GM18517 (cell line): ENCODE results near the gene SYT2.
A peak's percentile ranks its signal among the peaks of the same experiment; 100 is the strongest.
"Not testable (repeated sequence)": the region's sequence is repeated elsewhere in the genome, so short reads cannot be mapped to it uniquely, and the experiment has no call there.

Source experiments
- ATAC-seq: cut with Tn5 transposase; IDR thresholded peaks from one replicate; pipeline ENCODE4 v1.9.1; 2021; ENCODE audit warnings: mild to moderate bottlenecking, moderate library complexity; ENCODE audit not compliant: unreplicated experiment

The SYT2 gene

GRCh38 chr1:202625416-202626360 lies 84.6 kb downstream of the SYT2 start:
- no peak for ATAC-seq

GRCh38 chr1:202624781-202625108 lies 85.5 kb downstream of the SYT2 start:
- no peak for ATAC-seq

GRCh38 chr1:202624088-202624780 lies 86.0 kb downstream of the SYT2 start:
- ATAC-seq = no peak

- not testable (repeated sequence) for ATAC-seq
These were observed 86.8 kb downstream of the SYT2 start for GRCh38 chr1:202623476-202623875.

GRCh38 chr1:202623075-202623474 lies 87.2 kb downstream of the SYT2 start:
- ATAC-seq = no peak

GRCh38 chr1:202622388-202622787 lies 87.9 kb downstream of the SYT2 start:
- ATAC-seq = no peak

GRCh38 chr1:202621446-202621845 lies 88.8 kb downstream of the SYT2 start:
- no peak for ATAC-seq

- not testable (repeated sequence) for ATAC-seq
These were observed 90.2 kb downstream of the SYT2 start for GRCh38 chr1:202620036-202620435.

- ATAC-seq = no peak
These were observed 90.7 kb downstream of the SYT2 start for GRCh38 chr1:202619505-202619904.

- not testable (repeated sequence) for ATAC-seq
These were observed 91.2 kb downstream of the SYT2 start for GRCh38 chr1:202619012-202619411.

GRCh38 chr1:202616355-202616915 lies 93.8 kb downstream of the SYT2 start:
- ATAC-seq = peak; percentile 31

GRCh38 chr1:202615501-202616354 lies 94.5 kb downstream of the SYT2 start:
- peak; percentile 78 for ATAC-seq

- not testable (repeated sequence) for ATAC-seq
These were observed 95.1 kb downstream of the SYT2 start for GRCh38 chr1:202615208-202615500.

- ATAC-seq = not testable (repeated sequence)
These were observed 95.7 kb downstream of the SYT2 start for GRCh38 chr1:202614363-202615207.

- no peak for ATAC-seq
These were observed 96.7 kb downstream of the SYT2 start for GRCh38 chr1:202613571-202613970.

- not testable (repeated sequence) for ATAC-seq
These were observed 98.2 kb downstream of the SYT2 start for GRCh38 chr1:202612036-202612435.

GRCh38 chr1:202605515-202605914 lies 104.7 kb downstream of the SYT2 start:
- ATAC-seq = no peak

GRCh38 chr1:202603435-202603834 lies 106.8 kb downstream of the SYT2 start:
- no peak for ATAC-seq

GRCh38 chr1:202600432-202601041 lies 109.7 kb downstream of the SYT2 start:
- ATAC-seq = no peak
